Measurements from ENCODE around the gene IFITM1. TPM values are rescaled to one million over a fixed set of nuclear protein-coding genes. Genes with fewer than 3 reads are reported as not detected.

Gene IFITM1
- total and polyA plus RNA-seq, 4 donors = 12.6 to 113 (median 66.7) TPM

DNA sequence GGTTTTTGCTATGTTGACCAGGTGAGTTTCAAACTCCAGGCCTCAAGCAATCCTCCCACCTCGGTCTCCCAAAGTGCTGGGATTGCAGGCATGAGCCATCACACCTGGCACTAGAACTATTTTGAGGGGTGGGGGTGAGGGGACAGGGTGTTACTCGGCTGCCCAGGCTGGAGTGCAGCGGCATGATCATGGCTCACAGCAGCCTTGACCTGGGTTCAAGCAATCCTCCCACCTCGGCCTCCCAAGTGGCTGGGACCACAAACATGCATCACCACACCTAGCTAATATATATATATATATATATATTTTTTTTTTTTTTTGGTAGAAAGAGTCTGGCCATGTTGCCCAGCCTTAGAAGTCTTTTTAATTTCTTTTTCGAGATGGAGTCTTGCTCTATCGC lies 23.9 kb downstream of the IFITM1 start:
- H3K9ac ChIP-seq (ENCODE audit: low read depth in 1 of 2, low read length in 2 of 2) = no peak overlapping the region
- 95% methylated on average over 6 of the region's 6 CpGs for WGBS
- no peak for DNase-seq (ENCODE audit: low spot score)
- peaks cover 0 to 3% (median 1%) of the 10 kb centered on the region in 4 donors for H3K4me1 ChIP-seq (ENCODE audit: control insufficient read depth in 4 of 4, insufficient read depth in 4 of 4, low read length in 3 of 4)
- no peak overlapping the region for H3K27ac ChIP-seq (ENCODE audit: low read depth in 1 of 2, low read length in 2 of 2)
- TF ChIP-seq, protein P1, sequence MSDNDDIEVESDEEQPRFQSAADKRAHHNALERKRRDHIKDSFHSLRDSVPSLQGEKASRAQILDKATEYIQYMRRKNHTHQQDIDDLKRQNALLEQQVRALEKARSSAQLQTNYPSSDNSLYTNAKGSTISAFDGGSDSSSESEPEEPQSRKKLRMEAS (IDR thresholded peaks at IDR 0.05) = no peak
- TF ChIP-seq, protein P2, sequence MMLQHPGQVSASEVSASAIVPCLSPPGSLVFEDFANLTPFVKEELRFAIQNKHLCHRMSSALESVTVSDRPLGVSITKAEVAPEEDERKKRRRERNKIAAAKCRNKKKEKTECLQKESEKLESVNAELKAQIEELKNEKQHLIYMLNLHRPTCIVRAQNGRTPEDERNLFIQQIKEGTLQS (IDR thresholded peaks at IDR 0.05) = no peak
- TF ChIP-seq NR2F2 (IDR thresholded peaks at IDR 0.05) (no peak), RAD21 (IDR thresholded peaks at IDR 0.05) (no peak), EGR1 (IDR thresholded peaks at IDR 0.05; ENCODE audit: low read depth in 2 of 2) (no peak), GABPA (IDR thresholded peaks at IDR 0.05 in 1 of 2, conservative IDR thresholded peaks at IDR 0.05 in 1 of 2) (no peak), SP1 (IDR thresholded peaks at IDR 0.05) (no peak), HNF4G (IDR thresholded peaks at IDR 0.05) (no peak), YY1 (IDR thresholded peaks at IDR 0.05) (no peak), FOXA1 (IDR thresholded peaks at IDR 0.05) (no peak), HNF4A (conservative IDR thresholded peaks at IDR 0.05) (no peak), TAF1 (conservative IDR thresholded peaks at IDR 0.05) (no peak), FOXA2 (IDR thresholded peaks at IDR 0.05) (no peak), RXRA (IDR thresholded peaks at IDR 0.05) (no peak), JUND (IDR thresholded peaks at IDR 0.05) (no peak)
- TF ChIP-seq, protein P3, sequence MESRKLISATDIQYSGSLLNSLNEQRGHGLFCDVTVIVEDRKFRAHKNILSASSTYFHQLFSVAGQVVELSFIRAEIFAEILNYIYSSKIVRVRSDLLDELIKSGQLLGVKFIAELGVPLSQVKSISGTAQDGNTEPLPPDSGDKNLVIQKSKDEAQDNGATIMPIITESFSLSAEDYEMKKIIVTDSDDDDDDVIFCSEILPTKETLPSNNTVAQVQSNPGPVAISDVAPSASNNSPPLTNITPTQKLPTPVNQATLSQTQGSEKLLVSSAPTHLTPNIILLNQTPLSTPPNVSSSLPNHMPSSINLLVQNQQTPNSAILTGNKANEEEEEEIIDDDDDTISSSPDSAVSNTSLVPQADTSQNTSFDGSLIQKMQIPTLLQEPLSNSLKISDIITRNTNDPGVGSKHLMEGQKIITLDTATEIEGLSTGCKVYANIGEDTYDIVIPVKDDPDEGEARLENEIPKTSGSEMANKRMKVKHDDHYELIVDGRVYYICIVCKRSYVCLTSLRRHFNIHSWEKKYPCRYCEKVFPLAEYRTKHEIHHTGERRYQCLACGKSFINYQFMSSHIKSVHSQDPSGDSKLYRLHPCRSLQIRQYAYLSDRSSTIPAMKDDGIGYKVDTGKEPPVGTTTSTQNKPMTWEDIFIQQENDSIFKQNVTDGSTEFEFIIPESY (IDR thresholded peaks at IDR 0.05) = no peak
- TF ChIP-seq, protein P4, sequence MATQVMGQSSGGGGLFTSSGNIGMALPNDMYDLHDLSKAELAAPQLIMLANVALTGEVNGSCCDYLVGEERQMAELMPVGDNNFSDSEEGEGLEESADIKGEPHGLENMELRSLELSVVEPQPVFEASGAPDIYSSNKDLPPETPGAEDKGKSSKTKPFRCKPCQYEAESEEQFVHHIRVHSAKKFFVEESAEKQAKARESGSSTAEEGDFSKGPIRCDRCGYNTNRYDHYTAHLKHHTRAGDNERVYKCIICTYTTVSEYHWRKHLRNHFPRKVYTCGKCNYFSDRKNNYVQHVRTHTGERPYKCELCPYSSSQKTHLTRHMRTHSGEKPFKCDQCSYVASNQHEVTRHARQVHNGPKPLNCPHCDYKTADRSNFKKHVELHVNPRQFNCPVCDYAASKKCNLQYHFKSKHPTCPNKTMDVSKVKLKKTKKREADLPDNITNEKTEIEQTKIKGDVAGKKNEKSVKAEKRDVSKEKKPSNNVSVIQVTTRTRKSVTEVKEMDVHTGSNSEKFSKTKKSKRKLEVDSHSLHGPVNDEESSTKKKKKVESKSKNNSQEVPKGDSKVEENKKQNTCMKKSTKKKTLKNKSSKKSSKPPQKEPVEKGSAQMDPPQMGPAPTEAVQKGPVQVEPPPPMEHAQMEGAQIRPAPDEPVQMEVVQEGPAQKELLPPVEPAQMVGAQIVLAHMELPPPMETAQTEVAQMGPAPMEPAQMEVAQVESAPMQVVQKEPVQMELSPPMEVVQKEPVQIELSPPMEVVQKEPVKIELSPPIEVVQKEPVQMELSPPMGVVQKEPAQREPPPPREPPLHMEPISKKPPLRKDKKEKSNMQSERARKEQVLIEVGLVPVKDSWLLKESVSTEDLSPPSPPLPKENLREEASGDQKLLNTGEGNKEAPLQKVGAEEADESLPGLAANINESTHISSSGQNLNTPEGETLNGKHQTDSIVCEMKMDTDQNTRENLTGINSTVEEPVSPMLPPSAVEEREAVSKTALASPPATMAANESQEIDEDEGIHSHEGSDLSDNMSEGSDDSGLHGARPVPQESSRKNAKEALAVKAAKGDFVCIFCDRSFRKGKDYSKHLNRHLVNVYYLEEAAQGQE (IDR thresholded peaks at IDR 0.05) = no peak
- TF ChIP-seq, protein P5, sequence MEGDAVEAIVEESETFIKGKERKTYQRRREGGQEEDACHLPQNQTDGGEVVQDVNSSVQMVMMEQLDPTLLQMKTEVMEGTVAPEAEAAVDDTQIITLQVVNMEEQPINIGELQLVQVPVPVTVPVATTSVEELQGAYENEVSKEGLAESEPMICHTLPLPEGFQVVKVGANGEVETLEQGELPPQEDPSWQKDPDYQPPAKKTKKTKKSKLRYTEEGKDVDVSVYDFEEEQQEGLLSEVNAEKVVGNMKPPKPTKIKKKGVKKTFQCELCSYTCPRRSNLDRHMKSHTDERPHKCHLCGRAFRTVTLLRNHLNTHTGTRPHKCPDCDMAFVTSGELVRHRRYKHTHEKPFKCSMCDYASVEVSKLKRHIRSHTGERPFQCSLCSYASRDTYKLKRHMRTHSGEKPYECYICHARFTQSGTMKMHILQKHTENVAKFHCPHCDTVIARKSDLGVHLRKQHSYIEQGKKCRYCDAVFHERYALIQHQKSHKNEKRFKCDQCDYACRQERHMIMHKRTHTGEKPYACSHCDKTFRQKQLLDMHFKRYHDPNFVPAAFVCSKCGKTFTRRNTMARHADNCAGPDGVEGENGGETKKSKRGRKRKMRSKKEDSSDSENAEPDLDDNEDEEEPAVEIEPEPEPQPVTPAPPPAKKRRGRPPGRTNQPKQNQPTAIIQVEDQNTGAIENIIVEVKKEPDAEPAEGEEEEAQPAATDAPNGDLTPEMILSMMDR (IDR thresholded peaks at IDR 0.05; ENCODE audit: low read depth, low read length, missing input control) = no peak
- H3K4me3 ChIP-seq (ENCODE audit: low read depth in 1 of 3, low read length in 3 of 3) = no peak overlapping the region
- no peaks in the 10 kb centered on the region for H3K36me3 ChIP-seq (ENCODE audit: control insufficient read depth in 4 of 4, insufficient read depth in 3 of 4, low read depth in 1 of 4, low read length in 3 of 4)
- H3K27me3 ChIP-seq (ENCODE audit: control insufficient read depth in 4 of 4, insufficient read depth in 4 of 4, low read length in 3 of 4) = no peaks in the 10 kb centered on the region
- H3K9me3 ChIP-seq (ENCODE audit: control insufficient read depth in 4 of 4, low read length in 3 of 4) = no peaks in the 10 kb centered on the region
